ENCODE results near the gene ST3GAL5. TPM values are rescaled to one million over a fixed set of nuclear protein-coding genes. Genes with fewer than 3 reads are reported as not detected.

ST3GAL5 gene
- total and polyA plus RNA-seq, 2 of the 8 experiments (the other 6 are each of a cell fraction or from before 2014, with no cell fraction given): 1.9 to 4.5 TPM

DNA sequence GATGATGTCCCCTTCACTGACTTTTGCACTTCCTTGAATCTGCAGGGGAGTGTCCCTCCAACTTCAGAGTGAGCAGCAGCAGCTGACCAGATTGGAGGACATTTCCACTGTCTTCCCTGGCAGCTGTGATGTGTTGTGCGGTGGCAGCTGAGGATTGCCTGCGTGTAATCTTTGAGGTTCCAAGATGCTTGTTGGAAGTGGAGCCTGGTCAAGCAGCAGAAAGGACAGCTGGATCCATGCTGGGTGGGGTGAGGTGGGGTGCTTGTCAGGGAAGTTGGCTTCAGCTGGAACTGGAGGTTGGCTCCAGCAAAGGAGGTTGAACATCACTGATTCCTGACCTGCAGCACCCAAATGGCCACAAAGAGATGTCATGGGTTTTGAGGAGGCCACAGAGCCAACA, 64.8 kb downstream of the ST3GAL5 start:
- CTCF ChIA-PET (ENCODE audit: partially characterized antibody): interaction anchor here (0.6 to 2.3 kb wide), 8 partner anchors 10 to 256 kb away, joined by 3 to 10 read pairs (median 4); no protein-coding TSS in a partner anchor
- H3K36me3 ChIP-seq (ENCODE audit: control insufficient read depth in 2 of 4, insufficient read depth in 4 of 4, low read length in 3 of 4): no peaks in the 10 kb centered on the region; a peak in 1 of 8 replicates
- TF ChIP-seq CREB1 (IDR thresholded peaks at IDR 0.05) (no peak), SRF (IDR thresholded peaks at IDR 0.05; ENCODE audit: low read depth, low read length) (no peak), YY1 (IDR thresholded peaks at IDR 0.05; ENCODE audit: low read depth, low read length) (no peak), RAD21 (IDR thresholded peaks at IDR 0.05 in 1 of 2, conservative IDR thresholded peaks at IDR 0.05 in 1 of 2; ENCODE audit: low read depth in 2 of 2, low read length in 2 of 2) (no peak), POU5F1 (IDR thresholded peaks at IDR 0.05; ENCODE audit: low read depth, low read length) (no peak), SIN3A (conservative IDR thresholded peaks at IDR 0.05 in 1 of 2, IDR thresholded peaks at IDR 0.05 in 1 of 2; ENCODE audit: low read depth in 1 of 2, low read length in 2 of 2) (no peak)

More for the DNA sequence above, 64.8 kb downstream of the ST3GAL5 start:
- H3K18ac ChIP-seq (ENCODE audit: extremely low read depth, low read length): no peak overlapping the region
- H3K4me2 ChIP-seq (ENCODE audit: insufficient read depth in 1 of 2, low read depth in 2 of 2, low read length in 2 of 2): no peak overlapping the region
- no peak overlapping the region for H2AK5ac ChIP-seq (ENCODE audit: low read depth, low read length)
- DNase-seq (ENCODE audit: low read depth in 1 of 2, low spot score in 2 of 2) (no peak), FAIRE-seq (no peak)
- no peak overlapping the region for H2BK120ac ChIP-seq (replicated peaks; ENCODE audit: low read depth, low read length)
- H2AFZ ChIP-seq (ENCODE audit: low read length): no peak overlapping the region
- H3K79me2 ChIP-seq (ENCODE audit: control insufficient read depth in 1 of 2, insufficient read depth in 2 of 2, low read length in 2 of 2): no peaks in the 10 kb centered on the region
- H2BK20ac ChIP-seq (ENCODE audit: low read length): no peak overlapping the region
- no peak overlapping the region for H3K4ac ChIP-seq (replicated peaks; ENCODE audit: insufficient read length, low read depth, low read length)
- peaks cover 0 to 3% (median 0%) of the 10 kb centered on the region in 4 experiments; a peak in 3 of 7 replicates for H3K4me1 ChIP-seq (replicated peaks in 1 of 4; ENCODE audit: control insufficient read depth in 3 of 4, insufficient read depth in 4 of 4, low read length in 3 of 4)
- H2BK12ac ChIP-seq (ENCODE audit: low read depth, low read length): no peak overlapping the region
- no peak overlapping the region for H3K4me3 ChIP-seq (ENCODE audit: extremely low read depth in 1 of 4, insufficient read depth in 2 of 4, low read depth in 3 of 4, low read length in 4 of 4)
- no peak overlapping the region for H3K14ac ChIP-seq (ENCODE audit: insufficient read length)
- H3K9ac ChIP-seq (replicated peaks in 1 of 4; ENCODE audit: extremely low read depth in 1 of 4, low read depth in 3 of 4, low read length in 3 of 4): no peak overlapping the region
- H2BK15ac ChIP-seq (ENCODE audit: low read length): no peak overlapping the region
- H3K56ac ChIP-seq (replicated peaks; ENCODE audit: insufficient read length, low read depth, low read length): no peak overlapping the region
- no peaks in the 10 kb centered on the region for H3K79me1 ChIP-seq (ENCODE audit: low read depth, low read length)
- H4K91ac ChIP-seq (replicated peaks; ENCODE audit: insufficient read length, low read length): no peak overlapping the region
- no peak overlapping the region for H3K23ac ChIP-seq (ENCODE audit: insufficient read length)
- no peaks in the 10 kb centered on the region for H4K20me1 ChIP-seq (replicated peaks in 1 of 2; ENCODE audit: control insufficient read depth in 1 of 2, insufficient read depth in 2 of 2, low read length in 2 of 2)
- H3K27ac ChIP-seq (ENCODE audit: low read depth, low read length): no peak overlapping the region
- POLR2A ChIA-PET (ENCODE audit: partially characterized antibody): interaction anchor here (1.1 kb wide), 1 partner anchor 8 kb away, joined by 3 read pairs; no protein-coding TSS in a partner anchor
- H2BK5ac ChIP-seq (ENCODE audit: low read depth, low read length): no peak overlapping the region
- H4K8ac ChIP-seq (ENCODE audit: extremely low read depth, insufficient read depth, low read length): no peak overlapping the region
- H4K5ac ChIP-seq (ENCODE audit: insufficient read length, low read depth, low read length): no peak overlapping the region
- no peaks in the 10 kb centered on the region for H3K9me3 ChIP-seq (ENCODE audit: insufficient read depth in 2 of 2, low read depth in 1 of 2, low read length in 1 of 2)
- no peaks in the 10 kb centered on the region for H3K27me3 ChIP-seq (replicated peaks in 1 of 4; ENCODE audit: control insufficient read depth in 3 of 4, extremely low read depth in 1 of 4, insufficient read depth in 3 of 4, low read length in 3 of 4)
- WGBS, 2 experiments (ENCODE audit: extremely low coverage in 1 of 2, insufficient coverage in 1 of 2, insufficient read length in 1 of 2, insufficient replicate concordance in 2 of 2, low coverage in 1 of 2, low lambda C conversion rate in 2 of 2, missing lambda C conversion rate in 1 of 2): 38% methylated on average over 2 of the region's 2 CpGs; no CpG with 5 or more reads in 1 of the 2 experiments
- H3K23me2 ChIP-seq (ENCODE audit: low read depth, low read length): no peaks in the 10 kb centered on the region

Measured in H1 (cell line).